ENCODE measurements around the gene NSD1. TPM values are rescaled to one million over a fixed set of nuclear protein-coding genes. Genes with fewer than 3 reads are reported as not detected.

The NSD1 gene
- total and polyA plus RNA-seq, 2 of the 8 experiments (the other 6 are each of a cell fraction or from before 2014, with no cell fraction given), result 22.8 to 168 TPM

GRCh38 chr5:177169271-177169670, 35.7 kb downstream of the NSD1 start:
- no peak overlapping the region for H3K27ac ChIP-seq (ENCODE audit: low read depth, low read length)
- no peak overlapping the region for H4K91ac ChIP-seq (replicated peaks; ENCODE audit: insufficient read length, low read length)
- FAIRE-seq (no peak), DNase-seq (ENCODE audit: low read depth in 1 of 2, low spot score in 2 of 2) (no peak)
- H2BK20ac ChIP-seq (ENCODE audit: low read length), result no peak overlapping the region
- no peaks in the 10 kb centered on the region for H3K9me3 ChIP-seq (ENCODE audit: insufficient read depth in 2 of 2, low read depth in 1 of 2, low read length in 1 of 2)
- no peak overlapping the region for H3K4me2 ChIP-seq (ENCODE audit: insufficient read depth in 1 of 2, low read depth in 2 of 2, low read length in 2 of 2)
- H2AFZ ChIP-seq (ENCODE audit: low read length), result no peak overlapping the region
- H3K23ac ChIP-seq (ENCODE audit: insufficient read length), result no peak overlapping the region
- H4K5ac ChIP-seq (ENCODE audit: insufficient read length, low read depth, low read length), result no peak overlapping the region
- CTCF ChIA-PET (ENCODE audit: partially characterized antibody), result interaction anchor here (0.7 to 0.9 kb wide), 2 partner anchors 11 to 55 kb away, joined by 3 read pairs; no protein-coding TSS in a partner anchor
- TF ChIP-seq CREB1 (IDR thresholded peaks at IDR 0.05) (no peak), ATF3 (IDR thresholded peaks at IDR 0.05; ENCODE audit: insufficient read depth, low read depth, low read length) (no peak), CTBP2 (IDR thresholded peaks at IDR 0.05; ENCODE audit: borderline replicate concordance, insufficient read depth, insufficient read length, low read length) (no peak), SIN3A (conservative IDR thresholded peaks at IDR 0.05 in 1 of 2, IDR thresholded peaks at IDR 0.05 in 1 of 2; ENCODE audit: low read depth in 1 of 2, low read length in 2 of 2) (no peak), RFX5 (IDR thresholded peaks at IDR 0.05; ENCODE audit: borderline replicate concordance, low read depth, low read length) (no peak), SAP30 (IDR thresholded peaks at IDR 0.05; ENCODE audit: insufficient read depth, insufficient replicate concordance, low read length) (no peak), NRF1 (IDR thresholded peaks at IDR 0.05; ENCODE audit: low read depth, low read length) (no peak), CBX5 (IDR thresholded peaks at IDR 0.05; ENCODE audit: low read depth, low read length) (no peak)
- no peak overlapping the region for H3K14ac ChIP-seq (ENCODE audit: insufficient read length)
- H3K23me2 ChIP-seq (ENCODE audit: low read depth, low read length), result no peaks in the 10 kb centered on the region
- H3K79me2 ChIP-seq (ENCODE audit: control insufficient read depth in 1 of 2, insufficient read depth in 2 of 2, low read length in 2 of 2), result peaks cover 26 to 90% of the 10 kb centered on the region in 2 experiments
- H2BK15ac ChIP-seq (ENCODE audit: low read length), result no peak overlapping the region
- no peak overlapping the region for H2BK5ac ChIP-seq (ENCODE audit: low read depth, low read length)
- no peak overlapping the region for H3K4me3 ChIP-seq (ENCODE audit: extremely low read depth in 1 of 4, insufficient read depth in 2 of 4, low read depth in 3 of 4, low read length in 4 of 4)
- no peak overlapping the region for H3K9ac ChIP-seq (replicated peaks in 1 of 4; ENCODE audit: extremely low read depth in 1 of 4, low read depth in 3 of 4, low read length in 3 of 4)
- no peaks in the 10 kb centered on the region for H3K4me1 ChIP-seq (replicated peaks in 1 of 4; ENCODE audit: control insufficient read depth in 3 of 4, insufficient read depth in 4 of 4, low read length in 3 of 4)
- H3K79me1 ChIP-seq (ENCODE audit: low read depth, low read length), result no peaks in the 10 kb centered on the region
- WGBS, 2 experiments (ENCODE audit: extremely low coverage in 1 of 2, insufficient coverage in 1 of 2, insufficient read length in 1 of 2, insufficient replicate concordance in 2 of 2, low coverage in 1 of 2, low lambda C conversion rate in 2 of 2, missing lambda C conversion rate in 1 of 2), result 96% methylated on average over 15 of the region's 15 CpGs; no CpG with 5 or more reads in 1 of the 2 experiments
- no peak overlapping the region for H2AK5ac ChIP-seq (ENCODE audit: low read depth, low read length)
- no peak overlapping the region for H2BK120ac ChIP-seq (replicated peaks; ENCODE audit: low read depth, low read length)
- POLR2A ChIA-PET (ENCODE audit: partially characterized antibody), result interaction anchor here (0.7 to 1.8 kb wide), 6 partner anchors 8 to 38 kb away, joined by 3 to 4 read pairs (median 4); no protein-coding TSS in a partner anchor
- no peak overlapping the region for H3K18ac ChIP-seq (ENCODE audit: extremely low read depth, low read length)
- H3K27me3 ChIP-seq (replicated peaks in 1 of 4; ENCODE audit: control insufficient read depth in 3 of 4, extremely low read depth in 1 of 4, insufficient read depth in 3 of 4, low read length in 3 of 4), result no peaks in the 10 kb centered on the region
- H3K4ac ChIP-seq (replicated peaks; ENCODE audit: insufficient read length, low read depth, low read length), result no peak overlapping the region
- no peak overlapping the region for H3K56ac ChIP-seq (replicated peaks; ENCODE audit: insufficient read length, low read depth, low read length)
- H4K8ac ChIP-seq (ENCODE audit: extremely low read depth, insufficient read depth, low read length), result no peak overlapping the region
- peaks cover 0 to 22% (median 4%) of the 10 kb centered on the region in 4 experiments; a peak in 5 of 8 replicates for H3K36me3 ChIP-seq (ENCODE audit: control insufficient read depth in 2 of 4, insufficient read depth in 4 of 4, low read length in 3 of 4)
- peaks cover 6 to 10% of the 10 kb centered on the region in 2 experiments for H4K20me1 ChIP-seq (replicated peaks in 1 of 2; ENCODE audit: control insufficient read depth in 1 of 2, insufficient read depth in 2 of 2, low read length in 2 of 2)
- H2BK12ac ChIP-seq (ENCODE audit: low read depth, low read length), result no peak overlapping the region
